HG02943 (cell line): ENCODE results near the gene RGL1.

Experiments
- ATAC-seq: cut with Tn5 transposase; IDR thresholded peaks from one replicate; pipeline ENCODE4 v1.9.1; 2021; ENCODE audit warnings: mild to moderate bottlenecking, low read depth, moderate library complexity; ENCODE audit not compliant: unreplicated experiment

Gene RGL1

GRCh38 chr1:183859119-183859518 lies 54.2 kb downstream of the RGL1 start:
- no peak for ATAC-seq

- no peak for ATAC-seq
Measured at GRCh38 chr1:183859831-183860230, 54.9 kb downstream of the RGL1 start.

GRCh38 chr1:183862967-183863366 lies 58.0 kb downstream of the RGL1 start:
- no peak for ATAC-seq

GRCh38 chr1:183863852-183864251 lies 58.9 kb downstream of the RGL1 start:
- ATAC-seq: no peak

GRCh38 chr1:183864611-183865010 lies 59.7 kb downstream of the RGL1 start:
- no peak for ATAC-seq

GRCh38 chr1:183869230-183869629 lies 64.3 kb downstream of the RGL1 start:
- no peak for ATAC-seq

- ATAC-seq: no peak
Measured at GRCh38 chr1:183869664-183870063, 64.7 kb downstream of the RGL1 start.

- ATAC-seq: no peak
Measured at GRCh38 chr1:183870351-183871077, 65.6 kb downstream of the RGL1 start.

GRCh38 chr1:183871142-183871541 lies 66.2 kb downstream of the RGL1 start:
- no peak for ATAC-seq

GRCh38 chr1:183871601-183872000 lies 66.7 kb downstream of the RGL1 start:
- no peak for ATAC-seq

- ATAC-seq: no peak
Measured at GRCh38 chr1:183872403-183872802, 67.5 kb downstream of the RGL1 start.

- no peak for ATAC-seq
Measured at GRCh38 chr1:183873642-183874041, 68.7 kb downstream of the RGL1 start.

- no peak for ATAC-seq
Measured at GRCh38 chr1:183876309-183876708, 71.4 kb downstream of the RGL1 start.

- ATAC-seq: no peak
Measured at GRCh38 chr1:183877053-183877720, 72.3 kb downstream of the RGL1 start.

- ATAC-seq: no peak
Measured at GRCh38 chr1:183879494-183879893, 74.6 kb downstream of the RGL1 start.

- no peak for ATAC-seq
Measured at GRCh38 chr1:183879966-183880365, 75.0 kb downstream of the RGL1 start.

- ATAC-seq: no peak
Measured at GRCh38 chr1:183880531-183881243, 75.8 kb downstream of the RGL1 start.

- ATAC-seq: no peak
Measured at GRCh38 chr1:183881387-183882131, 76.6 kb downstream of the RGL1 start.

GRCh38 chr1:183882335-183883167 lies 77.6 kb downstream of the RGL1 start:
- no peak for ATAC-seq

- no peak for ATAC-seq
Measured at GRCh38 chr1:183883623-183884022, 78.7 kb downstream of the RGL1 start.
